Activated CD8-positive, alpha-beta memory T cell treated with anti-CD3 and anti-CD28 coated beads for 24 hours (primary cell): ENCODE results near the gene ATP1B1.
A peak's percentile ranks its signal among the peaks of the same experiment; 100 is the strongest.

Experiments
- DNase-seq: peaks from one replicate; pipeline ENCODE4 v3.0.0-alpha.2; 2020

The ATP1B1 gene

GRCh38 chr1:169106095-169106920, at the start of gene ATP1B1:
Gene ATP1B1 (plus strand): TSS chr1:169106690. CDS start chr1:169106830, 140 bp downstream.
- DNase-seq, result peak; percentile 93

- DNase-seq, result no peak
These were observed 47.1 kb upstream of the ATP1B1 start for GRCh38 chr1:169059421-169059820.

GRCh38 chr1:169060043-169060722, 46.3 kb upstream of the ATP1B1 start:
- no peak for DNase-seq

- no peak for DNase-seq
These were observed 45.4 kb upstream of the ATP1B1 start for GRCh38 chr1:169060919-169061639.

GRCh38 chr1:169062152-169062551, 44.3 kb upstream of the ATP1B1 start:
- DNase-seq, result no peak

GRCh38 chr1:169064103-169064502, 42.4 kb upstream of the ATP1B1 start:
- no peak for DNase-seq

- DNase-seq, result no peak
These were observed 35.9 kb upstream of the ATP1B1 start for GRCh38 chr1:169070547-169070946.

GRCh38 chr1:169070958-169071357, 35.5 kb upstream of the ATP1B1 start:
- DNase-seq, result no peak

- no peak for DNase-seq
These were observed 33.4 kb upstream of the ATP1B1 start for GRCh38 chr1:169072945-169073725.

GRCh38 chr1:169078163-169078883, 28.2 kb upstream of the ATP1B1 start:
- no peak for DNase-seq

- no peak for DNase-seq
These were observed 24.9 kb upstream of the ATP1B1 start for GRCh38 chr1:169081503-169082123.

- DNase-seq, result no peak
These were observed 20.6 kb upstream of the ATP1B1 start for GRCh38 chr1:169085911-169086310.

GRCh38 chr1:169086603-169087455, 19.7 kb upstream of the ATP1B1 start:
- no peak for DNase-seq

- no peak for DNase-seq
These were observed 18.6 kb upstream of the ATP1B1 start for GRCh38 chr1:169087876-169088275.

GRCh38 chr1:169089776-169090175, 16.7 kb upstream of the ATP1B1 start:
- DNase-seq, result no peak

GRCh38 chr1:169090308-169090899, 16.1 kb upstream of the ATP1B1 start:
- no peak for DNase-seq

- no peak for DNase-seq
These were observed 15.6 kb upstream of the ATP1B1 start for GRCh38 chr1:169090900-169091311.

- DNase-seq, result no peak
These were observed 15.0 kb upstream of the ATP1B1 start for GRCh38 chr1:169091480-169091941.

GRCh38 chr1:169092399-169092798, 14.1 kb upstream of the ATP1B1 start:
- DNase-seq, result no peak
